ENCODE data around the gene CIART. TPM values are rescaled to one million over a fixed set of nuclear protein-coding genes. Genes with fewer than 3 reads are reported as not detected.

The CIART gene
- total RNA-seq, 1 experiment from 2014 or later = 3.4 TPM

DNA sequence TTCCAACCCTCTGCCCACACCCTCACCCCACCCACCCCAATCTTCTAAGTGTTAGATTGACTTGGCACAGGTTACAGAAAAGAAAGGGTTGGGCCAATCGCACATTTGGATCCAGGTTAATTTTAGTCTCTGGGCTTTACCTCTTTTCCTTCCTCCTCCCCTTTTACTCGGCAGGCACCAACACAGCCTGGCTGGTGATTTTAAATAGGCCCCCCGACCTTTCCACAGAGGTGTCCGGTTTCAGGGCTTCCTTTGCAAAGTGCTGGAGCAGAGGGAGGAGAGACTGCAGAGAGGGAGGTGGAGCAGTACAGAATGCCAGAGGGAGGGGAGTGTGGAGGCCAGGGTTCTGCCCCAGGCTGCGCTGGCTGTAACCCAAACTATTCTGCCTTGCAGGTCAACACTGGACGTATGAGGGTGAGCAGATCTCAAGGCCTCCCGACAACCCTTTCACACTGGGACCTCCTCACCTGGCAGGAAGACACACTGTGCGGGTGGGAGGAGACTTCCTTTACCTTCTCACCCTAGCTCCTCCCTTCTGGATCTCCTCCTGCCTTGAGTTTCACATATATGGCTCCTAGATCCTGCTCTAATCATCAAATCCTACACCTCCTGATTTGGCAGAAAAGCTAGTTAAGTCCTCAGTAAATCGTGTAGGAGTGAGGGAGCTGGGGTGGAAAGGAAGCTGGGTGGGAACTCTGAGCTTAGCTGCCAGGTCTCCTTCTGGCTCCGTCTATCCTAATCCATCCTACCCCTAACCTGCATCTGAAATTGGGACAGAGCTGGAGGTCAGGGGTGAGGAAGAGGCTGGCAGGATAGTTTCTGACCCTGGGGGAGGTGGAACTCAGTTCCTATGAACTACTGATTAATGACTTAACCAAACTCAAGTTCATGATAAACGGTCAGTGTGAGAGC is 22.3 kb upstream of the CIART start:
- Histone ChIP-seq H3K27me3 (ENCODE audit: control insufficient read depth, insufficient read depth, low read length) (no peaks in the 10 kb centered on the region), H3K4me1 (ENCODE audit: control insufficient read depth, insufficient read depth, low read length) (peaks cover 17% of the 10 kb centered on the region), H3K9me3 (ENCODE audit: control insufficient read depth, insufficient read depth, low read depth, low read length) (no peaks in the 10 kb centered on the region), H3K27ac (ENCODE audit: low read length) (no peak overlapping the region), H3K4me3 (ENCODE audit: low read depth in 2 of 2, low read length in 2 of 2) (no peak overlapping the region), H3K36me3 (ENCODE audit: control insufficient read depth, insufficient read depth, low read length) (no peaks in the 10 kb centered on the region; the same call in 1 of the 2 replicates)
- TF ChIP-seq, protein P1, sequence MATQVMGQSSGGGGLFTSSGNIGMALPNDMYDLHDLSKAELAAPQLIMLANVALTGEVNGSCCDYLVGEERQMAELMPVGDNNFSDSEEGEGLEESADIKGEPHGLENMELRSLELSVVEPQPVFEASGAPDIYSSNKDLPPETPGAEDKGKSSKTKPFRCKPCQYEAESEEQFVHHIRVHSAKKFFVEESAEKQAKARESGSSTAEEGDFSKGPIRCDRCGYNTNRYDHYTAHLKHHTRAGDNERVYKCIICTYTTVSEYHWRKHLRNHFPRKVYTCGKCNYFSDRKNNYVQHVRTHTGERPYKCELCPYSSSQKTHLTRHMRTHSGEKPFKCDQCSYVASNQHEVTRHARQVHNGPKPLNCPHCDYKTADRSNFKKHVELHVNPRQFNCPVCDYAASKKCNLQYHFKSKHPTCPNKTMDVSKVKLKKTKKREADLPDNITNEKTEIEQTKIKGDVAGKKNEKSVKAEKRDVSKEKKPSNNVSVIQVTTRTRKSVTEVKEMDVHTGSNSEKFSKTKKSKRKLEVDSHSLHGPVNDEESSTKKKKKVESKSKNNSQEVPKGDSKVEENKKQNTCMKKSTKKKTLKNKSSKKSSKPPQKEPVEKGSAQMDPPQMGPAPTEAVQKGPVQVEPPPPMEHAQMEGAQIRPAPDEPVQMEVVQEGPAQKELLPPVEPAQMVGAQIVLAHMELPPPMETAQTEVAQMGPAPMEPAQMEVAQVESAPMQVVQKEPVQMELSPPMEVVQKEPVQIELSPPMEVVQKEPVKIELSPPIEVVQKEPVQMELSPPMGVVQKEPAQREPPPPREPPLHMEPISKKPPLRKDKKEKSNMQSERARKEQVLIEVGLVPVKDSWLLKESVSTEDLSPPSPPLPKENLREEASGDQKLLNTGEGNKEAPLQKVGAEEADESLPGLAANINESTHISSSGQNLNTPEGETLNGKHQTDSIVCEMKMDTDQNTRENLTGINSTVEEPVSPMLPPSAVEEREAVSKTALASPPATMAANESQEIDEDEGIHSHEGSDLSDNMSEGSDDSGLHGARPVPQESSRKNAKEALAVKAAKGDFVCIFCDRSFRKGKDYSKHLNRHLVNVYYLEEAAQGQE (IDR thresholded peaks at IDR 0.05; ENCODE audit: insufficient read depth in 1 of 2, low read depth in 2 of 2, low read length in 1 of 2) = no peak
- TF ChIP-seq TCF7L2 (IDR thresholded peaks at IDR 0.05; ENCODE audit: low read depth, low read length) = no peak
- TF ChIP-seq CTCF (IDR thresholded peaks at IDR 0.05) = no peak
- TF ChIP-seq SIN3A (IDR thresholded peaks at IDR 0.05; ENCODE audit: borderline replicate concordance, insufficient read depth, low read depth, low read length) = no peak
- TF ChIP-seq POLR2AphosphoS5 (IDR thresholded peaks at IDR 0.05; ENCODE audit: low read depth, low read length) = no peak
- DNase-seq (ENCODE audit: low read depth, low spot score) (no peak), ATAC-seq (no peak)
- in situ Hi-C loops (cut with HindIII; ENCODE audit: low pct_unique_long_range_greater_than_20kb, low sequenced_read_pairs) = no loop called here
- BruUV-seq (replicated peaks) = no TSS peak
- ChIA-PET POLR2A (no interaction called here), CTCF (no interaction called here)
- intact Hi-C loops (cut with micrococcal nuclease; ENCODE audit: unreplicated experiment) = no loop called here

GRCh38 chr1:150261367-150261766 is 21.0 kb upstream of the CIART start:
- Histone ChIP-seq H3K27me3 (ENCODE audit: control insufficient read depth, insufficient read depth, low read length) (no peaks in the 10 kb centered on the region), H3K27ac (ENCODE audit: low read length) (no peak overlapping the region), H3K4me1 (ENCODE audit: control insufficient read depth, insufficient read depth, low read length) (peaks cover 12% of the 10 kb centered on the region), H3K4me3 (ENCODE audit: low read depth in 2 of 2, low read length in 2 of 2) (no peak overlapping the region), H3K36me3 (ENCODE audit: control insufficient read depth, insufficient read depth, low read length) (peaks cover 5% of the 10 kb centered on the region), H3K9me3 (ENCODE audit: control insufficient read depth, insufficient read depth, low read depth, low read length) (no peaks in the 10 kb centered on the region)
- ChIA-PET CTCF (no interaction called here), POLR2A (interaction anchor here (0.6 kb wide), 1 partner anchor 124 kb away, joined by 3 read pairs; no protein-coding TSS in a partner anchor)
- ATAC-seq (no peak), DNase-seq (ENCODE audit: low read depth, low spot score) (no peak)
- no peak for TF ChIP-seq SIN3A (IDR thresholded peaks at IDR 0.05; ENCODE audit: borderline replicate concordance, insufficient read depth, low read depth, low read length)
- TF ChIP-seq TCF7L2 (IDR thresholded peaks at IDR 0.05; ENCODE audit: low read depth, low read length) = no peak
- TF ChIP-seq, protein P1 (IDR thresholded peaks at IDR 0.05; ENCODE audit: insufficient read depth in 1 of 2, low read depth in 2 of 2, low read length in 1 of 2) = no peak
- no peak for TF ChIP-seq POLR2AphosphoS5 (IDR thresholded peaks at IDR 0.05; ENCODE audit: low read depth, low read length)
- no peak for TF ChIP-seq CTCF (IDR thresholded peaks at IDR 0.05)
- intact Hi-C loops (cut with micrococcal nuclease; ENCODE audit: unreplicated experiment) (no loop called here), in situ Hi-C loops (cut with HindIII; ENCODE audit: low pct_unique_long_range_greater_than_20kb, low sequenced_read_pairs) (no loop called here)
- no TSS peak for BruUV-seq (replicated peaks)

Measured in Panc1 (cell line).